Measurements from ENCODE around the gene SOX18. TPM values are rescaled to one million over a fixed set of nuclear protein-coding genes. Genes with fewer than 3 reads are reported as not detected.

The SOX18 gene
- total and polyA plus RNA-seq, 2 of the 13 experiments (the other 11 are each of a cell fraction or from before 2014, with no cell fraction given): 1.6 to 1.9 TPM

- BruUV-seq (replicated peaks): no TSS peak
- POLR2A ChIA-PET: interaction anchor here (1.2 to 3.7 kb wide), 3 partner anchors 11 to 110 kb away, joined by 4 to 34 read pairs (median 9); partner anchors contain the start of gene PRPF6
- intact Hi-C loops (cut with micrococcal nuclease; ENCODE audit: unreplicated experiment): no loop called here
- TF ChIP-seq NR1H2 (CRISPR knock-in tag; IDR thresholded peaks at IDR 0.05; ENCODE audit: borderline replicate concordance, low read depth): no peak
- no peak for TF ChIP-seq CHD4 (IDR thresholded peaks at IDR 0.05; ENCODE audit: borderline replicate concordance, low read length)
- TF ChIP-seq RARA (CRISPR knock-in tag; IDR thresholded peaks at IDR 0.05): peak; percentile 60
- TF ChIP-seq TEAD2 (CRISPR knock-in tag; IDR thresholded peaks at IDR 0.05): no peak
- TF ChIP-seq HNRNPH1 (optimal IDR thresholded peaks at IDR 0.05; ENCODE audit: low read depth, low read length): no peak
- TF ChIP-seq AGO1 (IDR thresholded peaks at IDR 0.05; ENCODE audit: low read depth, low read length, poor library complexity, severe bottlenecking): peak; percentile 64
- TF ChIP-seq ZNF564 (CRISPR knock-in tag; IDR thresholded peaks at IDR 0.05): no peak
- peak; percentile 76; the same call in 1 of the 2 replicates for TF ChIP-seq TERF1 (CRISPR knock-in tag; IDR thresholded peaks at IDR 0.05)
- 0 out of 2 replicates have a peak, but pooled peaks have one; percentile 27 for TF ChIP-seq IRF9 (CRISPR knock-in tag; IDR thresholded peaks at IDR 0.05; ENCODE audit: borderline replicate concordance)
- TF ChIP-seq KDM5B (CRISPR knock-in tag; IDR thresholded peaks at IDR 0.05; ENCODE audit: borderline replicate concordance): no peak
- TF ChIP-seq, protein P1, sequence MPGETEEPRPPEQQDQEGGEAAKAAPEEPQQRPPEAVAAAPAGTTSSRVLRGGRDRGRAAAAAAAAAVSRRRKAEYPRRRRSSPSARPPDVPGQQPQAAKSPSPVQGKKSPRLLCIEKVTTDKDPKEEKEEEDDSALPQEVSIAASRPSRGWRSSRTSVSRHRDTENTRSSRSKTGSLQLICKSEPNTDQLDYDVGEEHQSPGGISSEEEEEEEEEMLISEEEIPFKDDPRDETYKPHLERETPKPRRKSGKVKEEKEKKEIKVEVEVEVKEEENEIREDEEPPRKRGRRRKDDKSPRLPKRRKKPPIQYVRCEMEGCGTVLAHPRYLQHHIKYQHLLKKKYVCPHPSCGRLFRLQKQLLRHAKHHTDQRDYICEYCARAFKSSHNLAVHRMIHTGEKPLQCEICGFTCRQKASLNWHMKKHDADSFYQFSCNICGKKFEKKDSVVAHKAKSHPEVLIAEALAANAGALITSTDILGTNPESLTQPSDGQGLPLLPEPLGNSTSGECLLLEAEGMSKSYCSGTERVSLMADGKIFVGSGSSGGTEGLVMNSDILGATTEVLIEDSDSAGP (CRISPR knock-in tag; IDR thresholded peaks at IDR 0.05; ENCODE audit: borderline replicate concordance): peak; percentile 37; the same call in 1 of the 2 replicates
- TF ChIP-seq ZNF614 (CRISPR knock-in tag; IDR thresholded peaks at IDR 0.05; ENCODE audit: borderline replicate concordance): no peak
- no peak for TF ChIP-seq ZNF225 (CRISPR knock-in tag; IDR thresholded peaks at IDR 0.05)
- 0 out of 2 replicates have a peak, but pooled peaks have one; percentile 26 for TF ChIP-seq ZNF737 (CRISPR knock-in tag; IDR thresholded peaks at IDR 0.05; ENCODE audit: borderline replicate concordance)
- no peak for TF ChIP-seq ZNF331 (CRISPR knock-in tag; IDR thresholded peaks at IDR 0.05)
- no peak for TF ChIP-seq ZFP36L1 (CRISPR knock-in tag; IDR thresholded peaks at IDR 0.05)
- no peak for TF ChIP-seq KDM3A (CRISPR knock-in tag; IDR thresholded peaks at IDR 0.05; ENCODE audit: low read depth)
- 0 out of 2 replicates have a peak, but pooled peaks have one; percentile 31 for TF ChIP-seq NFKB2 (CRISPR knock-in tag; IDR thresholded peaks at IDR 0.05; ENCODE audit: borderline replicate concordance)
- peak; percentile 8; the same call in 1 of the 2 replicates for TF ChIP-seq GABPB1 (CRISPR knock-in tag; IDR thresholded peaks at IDR 0.05)
- peak; percentile 23 for TF ChIP-seq AGO2 (optimal IDR thresholded peaks at IDR 0.05; ENCODE audit: low read depth, low read length)
- TF ChIP-seq ZNF441 (CRISPR knock-in tag; IDR thresholded peaks at IDR 0.05; ENCODE audit: borderline replicate concordance): no peak
- TF ChIP-seq ZSCAN25 (CRISPR knock-in tag; IDR thresholded peaks at IDR 0.05): peak; percentile 36; the same call in 1 of the 2 replicates
Observed at GRCh38 chr20:64067005-64067632, 17.7 kb upstream of the SOX18 start.

More at GRCh38 chr20:64067005-64067632, 17.7 kb upstream of the SOX18 start:
- no peaks in the 10 kb centered on the region for H3K9me3 ChIP-seq (ENCODE audit: low read length)
- WGBS (ENCODE audit: low lambda C conversion rate): 46% methylated on average over 6 of the region's 6 CpGs
- H3K9ac ChIP-seq (ENCODE audit: insufficient read depth, low read depth, low read length): no peak overlapping the region
- CTCF ChIA-PET (ENCODE audit: low intra/inter-chr PET ratio, low total read pairs): no interaction called here
- FAIRE-seq (no peak), ATAC-seq (no peak), DNase-seq (ENCODE audit: low spot score) (no peak)
- H3K4me1 ChIP-seq (ENCODE audit: insufficient read depth, low read length): peaks cover 52% of the 10 kb centered on the region
- H4K20me1 ChIP-seq (ENCODE audit: insufficient read depth, low read length): peaks cover 4% of the 10 kb centered on the region; the same call in 1 of the 2 replicates
- H3K27me3 ChIP-seq (ENCODE audit: control insufficient read depth in 1 of 2, insufficient read depth in 2 of 2, low read length in 2 of 2): peaks cover 3 to 11% of the 10 kb centered on the region in 2 experiments; a peak in 2 of 5 replicates
- H3K4me3 ChIP-seq (replicated peaks in 1 of 3; ENCODE audit: insufficient read depth in 1 of 3, low read depth in 2 of 3, low read length in 3 of 3): no peak overlapping the region
- no peak overlapping the region for H3K4me2 ChIP-seq (ENCODE audit: low read depth, low read length)
- in situ Hi-C loops (cut with HindIII; ENCODE audit: extremely low pct_ligation_motif_present, low pct_unique_long_range_greater_than_20kb): no loop called here
- H3K27ac ChIP-seq (ENCODE audit: extremely low read length, insufficient read depth, low read length): no peak overlapping the region
- H2AFZ ChIP-seq (ENCODE audit: low read length): no peak overlapping the region
- no peaks in the 10 kb centered on the region for H3K79me2 ChIP-seq (ENCODE audit: insufficient read depth, low read length)
- no peaks in the 10 kb centered on the region for H3K36me3 ChIP-seq (replicated peaks in 1 of 2; ENCODE audit: control insufficient read depth in 1 of 2, insufficient read depth in 2 of 2, low read length in 2 of 2)

Data from HepG2 (cell line).